Measurements from ENCODE around the gene ST3GAL3. TPM values are rescaled to one million over a fixed set of nuclear protein-coding genes. Genes with fewer than 3 reads are reported as not detected.

ST3GAL3 gene
- total and polyA plus RNA-seq, 2 experiments from 2014 or later, result 6.2 to 6.3 TPM

GRCh38 chr1:43890815-43891214 is 183.5 kb downstream of the ST3GAL3 start:
- Histone ChIP-seq H3K36me3 (replicated peaks; ENCODE audit: insufficient read depth, low read depth) (no peaks in the 10 kb centered on the region), H4K20me1 (ENCODE audit: insufficient read depth, poor library complexity, severe bottlenecking) (no peaks in the 10 kb centered on the region), H3K9me3 (ENCODE audit: low read depth) (no peaks in the 10 kb centered on the region), H3K4me2 (no peak overlapping the region), H2AFZ (no peak overlapping the region), H3K79me2 (no peaks in the 10 kb centered on the region), H3K27me3 (no peaks in the 10 kb centered on the region), H3K4me3 (no peak overlapping the region), H3K4me1 (ENCODE audit: insufficient read depth) (no peaks in the 10 kb centered on the region), H3K9me2 (replicated peaks; ENCODE audit: insufficient read depth) (no peaks in the 10 kb centered on the region), H3K27ac (no peak overlapping the region)
- no peak for DNase-seq (ENCODE audit: low spot score)
- 92% methylated on average over 5 of the region's 5 CpGs for WGBS (ENCODE audit: low lambda C conversion rate, missing lambda C conversion rate)
- TF ChIP-seq EZH2 (IDR thresholded peaks at IDR 0.05; ENCODE audit: borderline replicate concordance) (no peak), EZH2phosphoT487 (IDR thresholded peaks at IDR 0.05; ENCODE audit: low read depth, severe bottlenecking, unreplicated experiment) (no peak)
- TF ChIP-seq, protein P1, sequence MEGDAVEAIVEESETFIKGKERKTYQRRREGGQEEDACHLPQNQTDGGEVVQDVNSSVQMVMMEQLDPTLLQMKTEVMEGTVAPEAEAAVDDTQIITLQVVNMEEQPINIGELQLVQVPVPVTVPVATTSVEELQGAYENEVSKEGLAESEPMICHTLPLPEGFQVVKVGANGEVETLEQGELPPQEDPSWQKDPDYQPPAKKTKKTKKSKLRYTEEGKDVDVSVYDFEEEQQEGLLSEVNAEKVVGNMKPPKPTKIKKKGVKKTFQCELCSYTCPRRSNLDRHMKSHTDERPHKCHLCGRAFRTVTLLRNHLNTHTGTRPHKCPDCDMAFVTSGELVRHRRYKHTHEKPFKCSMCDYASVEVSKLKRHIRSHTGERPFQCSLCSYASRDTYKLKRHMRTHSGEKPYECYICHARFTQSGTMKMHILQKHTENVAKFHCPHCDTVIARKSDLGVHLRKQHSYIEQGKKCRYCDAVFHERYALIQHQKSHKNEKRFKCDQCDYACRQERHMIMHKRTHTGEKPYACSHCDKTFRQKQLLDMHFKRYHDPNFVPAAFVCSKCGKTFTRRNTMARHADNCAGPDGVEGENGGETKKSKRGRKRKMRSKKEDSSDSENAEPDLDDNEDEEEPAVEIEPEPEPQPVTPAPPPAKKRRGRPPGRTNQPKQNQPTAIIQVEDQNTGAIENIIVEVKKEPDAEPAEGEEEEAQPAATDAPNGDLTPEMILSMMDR (IDR thresholded peaks at IDR 0.05; ENCODE audit: poor library complexity), result no peak

- Histone ChIP-seq H3K79me2 (no peaks in the 10 kb centered on the region), H4K20me1 (ENCODE audit: insufficient read depth, poor library complexity, severe bottlenecking) (no peaks in the 10 kb centered on the region), H3K9me2 (replicated peaks; ENCODE audit: insufficient read depth) (no peaks in the 10 kb centered on the region), H3K27ac (no peak overlapping the region), H3K9me3 (ENCODE audit: low read depth) (no peaks in the 10 kb centered on the region), H3K4me1 (ENCODE audit: insufficient read depth) (no peaks in the 10 kb centered on the region), H3K4me2 (no peak overlapping the region), H3K36me3 (replicated peaks; ENCODE audit: insufficient read depth, low read depth) (no peaks in the 10 kb centered on the region), H3K27me3 (no peaks in the 10 kb centered on the region), H2AFZ (no peak overlapping the region), H3K4me3 (no peak overlapping the region)
- 64% methylated on average over 1 of the region's 1 CpG for WGBS (ENCODE audit: low lambda C conversion rate, missing lambda C conversion rate)
- no peak for DNase-seq (ENCODE audit: low spot score)
- no peak for TF ChIP-seq EZH2phosphoT487 (IDR thresholded peaks at IDR 0.05; ENCODE audit: low read depth, severe bottlenecking, unreplicated experiment)
- TF ChIP-seq EZH2 (IDR thresholded peaks at IDR 0.05; ENCODE audit: borderline replicate concordance), result no peak
- TF ChIP-seq, protein P1 (IDR thresholded peaks at IDR 0.05; ENCODE audit: poor library complexity), result no peak
Measured at GRCh38 chr1:43893006-43893405, 185.7 kb downstream of the ST3GAL3 start.

GRCh38 chr1:43898981-43899380 is 191.6 kb downstream of the ST3GAL3 start:
- Histone ChIP-seq H2AFZ (no peak overlapping the region), H3K9me2 (replicated peaks; ENCODE audit: insufficient read depth) (no peaks in the 10 kb centered on the region), H3K4me1 (ENCODE audit: insufficient read depth) (no peaks in the 10 kb centered on the region), H3K4me3 (no peak overlapping the region), H3K27me3 (no peaks in the 10 kb centered on the region), H4K20me1 (ENCODE audit: insufficient read depth, poor library complexity, severe bottlenecking) (no peaks in the 10 kb centered on the region), H3K9me3 (ENCODE audit: low read depth) (no peaks in the 10 kb centered on the region), H3K4me2 (no peak overlapping the region), H3K36me3 (replicated peaks; ENCODE audit: insufficient read depth, low read depth) (no peaks in the 10 kb centered on the region), H3K79me2 (no peaks in the 10 kb centered on the region), H3K27ac (no peak overlapping the region)
- TF ChIP-seq EZH2phosphoT487 (IDR thresholded peaks at IDR 0.05; ENCODE audit: low read depth, severe bottlenecking, unreplicated experiment), result no peak
- TF ChIP-seq, protein P1 (IDR thresholded peaks at IDR 0.05; ENCODE audit: poor library complexity), result no peak
- no peak for TF ChIP-seq EZH2 (IDR thresholded peaks at IDR 0.05; ENCODE audit: borderline replicate concordance)
- WGBS (ENCODE audit: low lambda C conversion rate, missing lambda C conversion rate), result 98% methylated on average over 12 of the region's 12 CpGs
- DNase-seq (ENCODE audit: low spot score), result no peak

- Histone ChIP-seq H3K4me2 (no peak overlapping the region), H2AFZ (no peak overlapping the region), H3K9me2 (replicated peaks; ENCODE audit: insufficient read depth) (no peaks in the 10 kb centered on the region), H3K9me3 (ENCODE audit: low read depth) (no peaks in the 10 kb centered on the region), H3K27ac (no peak overlapping the region), H3K4me1 (ENCODE audit: insufficient read depth) (no peaks in the 10 kb centered on the region), H3K79me2 (no peaks in the 10 kb centered on the region), H3K27me3 (no peaks in the 10 kb centered on the region), H4K20me1 (ENCODE audit: insufficient read depth, poor library complexity, severe bottlenecking) (no peaks in the 10 kb centered on the region), H3K4me3 (no peak overlapping the region), H3K36me3 (replicated peaks; ENCODE audit: insufficient read depth, low read depth) (no peaks in the 10 kb centered on the region)
- no peak for TF ChIP-seq EZH2 (IDR thresholded peaks at IDR 0.05; ENCODE audit: borderline replicate concordance)
- TF ChIP-seq, protein P1 (IDR thresholded peaks at IDR 0.05; ENCODE audit: poor library complexity), result no peak
- TF ChIP-seq EZH2phosphoT487 (IDR thresholded peaks at IDR 0.05; ENCODE audit: low read depth, severe bottlenecking, unreplicated experiment), result no peak
- WGBS (ENCODE audit: low lambda C conversion rate, missing lambda C conversion rate), result 90% methylated on average over 3 of the region's 3 CpGs
- no peak for DNase-seq (ENCODE audit: low spot score)
Measured at GRCh38 chr1:43900386-43900785, 193.1 kb downstream of the ST3GAL3 start.

Measured in hepatocyte (in vitro differentiated cells).